ENCODE measurements around the gene FGF18. TPM values are rescaled to one million over a fixed set of nuclear protein-coding genes. Genes with fewer than 3 reads are reported as not detected.

FGF18 gene
- total RNA-seq, 4 donors from 2014 or later, result 0.20 TPM; not detected in 3

- H3K4me1 ChIP-seq, result peaks cover 28% of the 10 kb centered on the region in 2 donors
- H3K4me3 ChIP-seq, result no peak overlapping the region
- H3K36me3 ChIP-seq, result no peaks in the 10 kb centered on the region
- in situ Hi-C loops (cut with MboI; ENCODE audit: low sequenced_read_pairs in 4 of 4) (no loop called here), intact Hi-C loops (cut with DNase I; ENCODE audit: low total_unique reads) (no loop called here)
- ATAC-seq, result no peak
- TF ChIP-seq POLR2A (IDR thresholded peaks at IDR 0.05) (no peak), CTCF (IDR thresholded peaks at IDR 0.05 in 4 of 5, conservative IDR thresholded peaks at IDR 0.05 in 1 of 5) (no peak)
- H3K27ac ChIP-seq, result no peak overlapping the region
- no peaks in the 10 kb centered on the region for H3K27me3 ChIP-seq
- DNase-seq, result no peak
- H3K9me3 ChIP-seq, result no peaks in the 10 kb centered on the region
These were observed 73.3 kb downstream of the FGF18 start for GRCh38 chr5:171492781-171493180.

- in situ Hi-C loops (cut with MboI; ENCODE audit: low sequenced_read_pairs in 4 of 4), result no loop called here
These were observed 74.4 kb downstream of the FGF18 start for GRCh38 chr5:171493646-171494393.

GRCh38 chr5:171494452-171495121, 75.1 kb downstream of the FGF18 start:
- H3K27ac ChIP-seq, result peak overlapping the region; percentile 68 to 79 (median 77)
- peaks cover 28% of the 10 kb centered on the region in 2 donors for H3K4me1 ChIP-seq
- intact Hi-C loops (cut with DNase I; ENCODE audit: low total_unique reads) (no loop called here), in situ Hi-C loops (cut with MboI; ENCODE audit: low sequenced_read_pairs in 4 of 4) (no loop called here)
- H3K36me3 ChIP-seq, result no peaks in the 10 kb centered on the region
- no peaks in the 10 kb centered on the region for H3K27me3 ChIP-seq
- DNase-seq (peak; percentile 37 to 52), ATAC-seq (peak; percentile 71)
- no peaks in the 10 kb centered on the region for H3K9me3 ChIP-seq
- no peak for TF ChIP-seq CTCF (IDR thresholded peaks at IDR 0.05 in 4 of 5, conservative IDR thresholded peaks at IDR 0.05 in 1 of 5)
- TF ChIP-seq POLR2A (IDR thresholded peaks at IDR 0.05), result no peak
- peak overlapping the region in 2 of 4 donors; percentile 20 to 32 for H3K4me3 ChIP-seq

More at GRCh38 chr5:171493646-171494393, 74.4 kb downstream of the FGF18 start:
- peak overlapping the region; percentile 68 to 79 (median 77) for H3K27ac ChIP-seq
- H3K9me3 ChIP-seq, result no peaks in the 10 kb centered on the region
- no peaks in the 10 kb centered on the region for H3K27me3 ChIP-seq
- peaks cover 28% of the 10 kb centered on the region in 2 donors for H3K4me1 ChIP-seq
- TF ChIP-seq POLR2A (IDR thresholded peaks at IDR 0.05), result no peak
- TF ChIP-seq CTCF (IDR thresholded peaks at IDR 0.05 in 4 of 5, conservative IDR thresholded peaks at IDR 0.05 in 1 of 5), result no peak
- DNase-seq (no peak), ATAC-seq (no peak)
- H3K36me3 ChIP-seq, result no peaks in the 10 kb centered on the region
- H3K4me3 ChIP-seq, result no peak overlapping the region
- intact Hi-C loops (cut with DNase I; ENCODE audit: low total_unique reads), result no loop called here

- intact Hi-C loops (cut with DNase I; ENCODE audit: low total_unique reads), result no loop called here
- Histone ChIP-seq H3K4me1 (peaks cover 28% of the 10 kb centered on the region in 2 donors), H3K9me3 (no peaks in the 10 kb centered on the region), H3K4me3 (peak overlapping the region in 1 of 4 donors; percentile 20), H3K27me3 (no peaks in the 10 kb centered on the region), H3K27ac (peak overlapping the region; percentile 68 to 79 (median 77)), H3K36me3 (no peaks in the 10 kb centered on the region)
- no peak for DNase-seq
- peak in 1 of 2 donors; percentile 15 for ATAC-seq
- TF ChIP-seq POLR2A (IDR thresholded peaks at IDR 0.05) (no peak), CTCF (IDR thresholded peaks at IDR 0.05 in 4 of 5, conservative IDR thresholded peaks at IDR 0.05 in 1 of 5) (no peak)
- in situ Hi-C loops (cut with MboI; ENCODE audit: low sequenced_read_pairs in 4 of 4), result no loop called here
These were observed 75.8 kb downstream of the FGF18 start for GRCh38 chr5:171495122-171495700.

Measured in gastrocnemius medialis (tissue), 4 donors.